Liver (tissue), 9 donors: Measurements from ENCODE around the gene ZNF550. TPM values are rescaled to one million over a fixed set of nuclear protein-coding genes. Genes with fewer than 3 reads are reported as not detected.
"Not testable (repeated sequence)": the region's sequence is repeated elsewhere in the genome, so short reads cannot be mapped to it uniquely, and the experiment has no call there.

ENCODE experiments used
- DNase-seq: peaks from one replicate; pipeline ENCODE4 v3.0.0-alpha.2; 2017; ENCODE audit warnings: low spot score
- H3K27ac ChIP-seq, 2 donors: one replicate each; pipeline ENCODE4 v1.7.0; 2013; ENCODE audit warnings: inconsistent platforms in 2 of 2, low read length in 2 of 2, control low read depth in 1 of 2, low read depth in 1 of 2, mild to moderate bottlenecking in 1 of 2
- H3K27me3 ChIP-seq, 4 donors: one replicate each; pipeline versions ENCODE4 v1.6.1 to v1.7.0; 2013; ENCODE audit warnings: low read length in 3 of 4, inconsistent platforms in 1 of 4, mild to moderate bottlenecking in 1 of 4, moderate library complexity in 1 of 4; ENCODE audit not compliant: control insufficient read depth in 4 of 4, insufficient read depth in 4 of 4
- H3K36me3 ChIP-seq, 4 donors: one replicate each; pipeline versions ENCODE4 v1.6.1 to v1.7.0; 2013; ENCODE audit warnings: low read length in 3 of 4, mild to moderate bottlenecking in 3 of 4, low read depth in 1 of 4, moderate library complexity in 1 of 4; ENCODE audit not compliant: control insufficient read depth in 4 of 4, insufficient read depth in 3 of 4
- H3K4me1 ChIP-seq, 4 donors: one replicate each; pipeline versions ENCODE4 v1.6.1 to v1.7.0; 2013; ENCODE audit warnings: low read length in 3 of 4, mild to moderate bottlenecking in 3 of 4, moderate library complexity in 1 of 4; ENCODE audit not compliant: control insufficient read depth in 4 of 4, insufficient read depth in 4 of 4
- H3K4me3 ChIP-seq, 3 donors: one replicate each; pipeline versions ENCODE4 v1.6.1 to v1.7.0; 2013; ENCODE audit warnings: low read length in 3 of 3, control low read depth in 1 of 3, low read depth in 1 of 3, mild to moderate bottlenecking in 1 of 3
- H3K9ac ChIP-seq, 2 donors: one replicate each; pipeline ENCODE4 v1.7.0; 2013; ENCODE audit warnings: low read length in 2 of 2, mild to moderate bottlenecking in 2 of 2, moderate library complexity in 2 of 2, control low read depth in 1 of 2, low read depth in 1 of 2
- H3K9me3 ChIP-seq, 4 donors: one replicate each; pipeline versions ENCODE4 v1.6.1 to v1.7.0; 2013; ENCODE audit warnings: low read length in 3 of 4; ENCODE audit not compliant: control insufficient read depth in 4 of 4
- EGR1 ChIP-seq, 2 donors: IDR thresholded peaks; 2 replicates each; pipeline ENCODE4 v1.6.1; 2016 to 2018; ENCODE audit warnings: antibody characterized with exemption in 2 of 2, low read depth in 2 of 2
- FOXA2 ChIP-seq: IDR thresholded peaks from 2 replicates; pipeline ENCODE4 v1.6.1; 2016; ENCODE audit warnings: antibody characterized with exemption
- GABPA ChIP-seq, 2 donors: IDR thresholded peaks in 1 of 2; conservative IDR thresholded peaks in 1 of 2; 2 replicates each; pipeline ENCODE4 v1.6.1; 2016; ENCODE audit warnings: antibody characterized with exemption in 2 of 2, mild to moderate bottlenecking in 1 of 2, moderate library complexity in 1 of 2
- HNF4A ChIP-seq, 2 donors: conservative IDR thresholded peaks; 2 replicates each; pipeline ENCODE4 v1.6.1; 2016; ENCODE audit warnings: antibody characterized with exemption in 2 of 2, mild to moderate bottlenecking in 2 of 2
- HNF4G ChIP-seq: IDR thresholded peaks from 2 replicates; pipeline ENCODE4 v1.6.1; 2016; ENCODE audit warnings: antibody characterized with exemption
- JUND ChIP-seq, 2 donors: IDR thresholded peaks; 2 replicates each; pipeline ENCODE4 v1.6.1; 2016; ENCODE audit warnings: antibody characterized with exemption in 2 of 2
- MAX ChIP-seq: IDR thresholded peaks from 2 replicates; pipeline ENCODE4 v1.6.1; 2016; ENCODE audit warnings: antibody characterized with exemption
- NR2F2 ChIP-seq: IDR thresholded peaks from 2 replicates; pipeline ENCODE4 v1.6.1; 2016; ENCODE audit warnings: antibody characterized with exemption
- RAD21 ChIP-seq, 2 donors: IDR thresholded peaks; 2 replicates each; pipeline ENCODE4 v1.6.1; 2016; ENCODE audit warnings: antibody characterized with exemption in 2 of 2, mild to moderate bottlenecking in 2 of 2
- RXRA ChIP-seq, 2 donors: IDR thresholded peaks; 2 replicates each; pipeline ENCODE4 v1.6.1; 2017 to 2018; ENCODE audit warnings: antibody characterized with exemption in 2 of 2, mild to moderate bottlenecking in 1 of 2
- SP1 ChIP-seq: IDR thresholded peaks from 2 replicates; pipeline ENCODE4 v1.6.1; 2018; ENCODE audit warnings: antibody characterized with exemption, mild to moderate bottlenecking
- TAF1 ChIP-seq: conservative IDR thresholded peaks from 2 replicates; pipeline ENCODE4 v1.6.1; 2016; ENCODE audit warnings: antibody characterized with exemption, mild to moderate bottlenecking
- YY1 ChIP-seq: IDR thresholded peaks from 2 replicates; pipeline ENCODE4 v1.6.1; 2016; ENCODE audit warnings: antibody characterized with exemption, mild to moderate bottlenecking
- ZBTB33 ChIP-seq: IDR thresholded peaks from 2 replicates; pipeline ENCODE4 v1.6.1; 2016; ENCODE audit warnings: antibody characterized with exemption
- WGBS: extraction: QIAGEN DNeasy Blood & Tissue Kit; methylation state at CpG from one replicate; pipeline ENCODE4 v1.1.7; 2013; 5-methylcytosine and 5-hydroxymethylcytosine counted together
- polyA plus RNA-seq, 2 donors: library from polyadenylated mRNA; stranded (reverse) in 1 of 2; unstranded in 1 of 2; fragments of 200-250 nt in 1 of 2; fragments of >200 nt in 1 of 2; fragmentation: Nextera tagmentation in 1 of 2; extraction: Ambion mirVana in 1 of 2; gene quantifications; one replicate each; pipeline versions ENCODE4 v1.2.1 to v1.2.3, GENCODE V29; 2013 to 2015
- total RNA-seq, 2 donors: library from RNA; depleted of rRNA; stranded (reverse); fragments of >200 nt; gene quantifications; one replicate each; pipeline ENCODE4 v1.2.3, GENCODE V29; 2014
- TF ChIP-seq, protein P1 (sequence below): fragments of 150-350 bp; IDR thresholded peaks from 2 replicates; pipeline ENCODE4 v1.5.1; 2017; ENCODE audit warnings: improper control_type of control experiment, low read depth, low read length; ENCODE audit not compliant: missing input control
- TF ChIP-seq, protein P2 (sequence below): IDR thresholded peaks from 2 replicates; pipeline ENCODE4 v1.6.1; 2016; ENCODE audit warnings: antibody characterized with exemption, mild to moderate bottlenecking
- TF ChIP-seq, protein P3 (sequence below): IDR thresholded peaks from 2 replicates; pipeline ENCODE4 v1.6.1; 2016; ENCODE audit warnings: antibody characterized with exemption
- donor health status: healthy.
- donor health status: healthy.
- donor health status: healthy.
- donor health status: healthy.
- donor health status: healthy.

Gene ZNF550
- total and polyA plus RNA-seq, 4 donors, result 0.96 to 4.8 (median 3.7) TPM

DNA sequence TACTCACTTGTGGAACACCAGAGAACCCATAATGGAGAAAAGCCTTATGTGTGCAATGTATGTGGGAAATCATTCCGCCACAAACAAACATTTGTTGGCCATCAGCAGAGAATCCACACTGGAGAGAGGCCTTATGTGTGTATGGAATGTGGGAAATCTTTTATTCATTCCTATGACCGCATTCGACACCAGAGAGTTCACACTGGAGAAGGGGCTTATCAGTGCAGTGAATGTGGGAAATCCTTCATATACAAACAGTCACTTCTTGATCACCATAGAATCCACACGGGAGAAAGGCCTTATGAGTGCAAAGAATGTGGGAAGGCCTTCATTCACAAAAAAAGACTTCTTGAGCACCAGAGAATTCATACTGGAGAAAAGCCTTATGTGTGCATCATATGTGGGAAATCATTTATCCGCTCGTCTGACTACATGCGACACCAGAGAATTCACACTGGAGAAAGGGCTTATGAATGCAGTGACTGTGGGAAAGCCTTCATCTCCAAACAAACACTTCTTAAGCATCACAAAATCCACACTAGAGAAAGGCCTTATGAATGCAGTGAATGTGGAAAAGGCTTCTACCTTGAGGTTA, 21.6 kb downstream of the ZNF550 start (continued):
- TF ChIP-seq, protein P1, sequence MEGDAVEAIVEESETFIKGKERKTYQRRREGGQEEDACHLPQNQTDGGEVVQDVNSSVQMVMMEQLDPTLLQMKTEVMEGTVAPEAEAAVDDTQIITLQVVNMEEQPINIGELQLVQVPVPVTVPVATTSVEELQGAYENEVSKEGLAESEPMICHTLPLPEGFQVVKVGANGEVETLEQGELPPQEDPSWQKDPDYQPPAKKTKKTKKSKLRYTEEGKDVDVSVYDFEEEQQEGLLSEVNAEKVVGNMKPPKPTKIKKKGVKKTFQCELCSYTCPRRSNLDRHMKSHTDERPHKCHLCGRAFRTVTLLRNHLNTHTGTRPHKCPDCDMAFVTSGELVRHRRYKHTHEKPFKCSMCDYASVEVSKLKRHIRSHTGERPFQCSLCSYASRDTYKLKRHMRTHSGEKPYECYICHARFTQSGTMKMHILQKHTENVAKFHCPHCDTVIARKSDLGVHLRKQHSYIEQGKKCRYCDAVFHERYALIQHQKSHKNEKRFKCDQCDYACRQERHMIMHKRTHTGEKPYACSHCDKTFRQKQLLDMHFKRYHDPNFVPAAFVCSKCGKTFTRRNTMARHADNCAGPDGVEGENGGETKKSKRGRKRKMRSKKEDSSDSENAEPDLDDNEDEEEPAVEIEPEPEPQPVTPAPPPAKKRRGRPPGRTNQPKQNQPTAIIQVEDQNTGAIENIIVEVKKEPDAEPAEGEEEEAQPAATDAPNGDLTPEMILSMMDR, result no peak

DNA sequence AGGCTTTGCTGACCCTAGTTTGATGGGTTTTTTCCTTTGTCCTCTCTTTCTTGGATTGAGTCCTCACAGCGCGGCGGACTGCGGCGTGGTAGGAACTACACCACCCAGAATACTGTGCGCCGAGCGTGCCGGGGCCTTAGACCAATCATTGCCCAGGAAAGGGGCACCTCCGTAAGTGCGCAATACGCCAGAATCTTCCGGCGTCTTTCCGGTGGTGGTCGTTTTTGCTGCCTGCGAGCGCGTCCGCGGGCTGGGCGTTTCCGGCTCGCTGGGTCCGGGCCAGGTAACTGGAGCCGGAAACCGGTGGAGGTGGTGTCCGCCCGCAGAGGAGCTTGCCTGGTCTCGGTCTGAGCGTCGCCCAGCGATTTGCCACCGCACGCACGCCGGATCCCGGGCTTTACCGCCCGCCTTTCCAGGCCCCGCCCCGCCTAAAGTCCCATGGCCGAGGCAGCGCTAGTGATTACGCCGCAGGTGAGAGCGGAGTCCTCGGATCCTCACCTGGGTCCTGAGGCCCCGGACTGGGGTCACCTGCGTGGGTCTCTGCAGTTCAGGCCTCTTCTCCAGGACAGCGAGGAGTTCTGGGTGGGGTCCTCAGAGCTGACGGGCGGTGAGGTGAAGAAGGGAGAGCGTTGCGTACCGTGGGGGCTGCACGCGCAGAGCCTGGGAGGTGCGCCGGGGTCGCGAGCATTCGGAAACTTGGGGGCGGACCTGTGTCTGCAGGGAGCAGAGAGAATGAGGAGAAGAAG, 32.4 kb downstream of the ZNF550 start, which contains the start of gene ZNF549:
Gene ZNF549 (plus strand): TSS at position 221 of the 746 bp plus-strand sequence. CDS start 218 bp downstream, at position 439.
- Histone ChIP-seq H3K27ac (peak within 1 kb of the TSS; percentile 28 to 68), H3K27me3 (peaks cover 0 to 3% (median 0%) of the 10 kb centered on the region in 4 donors), H3K36me3 (peaks cover 0 to 10% (median 2%) of the 10 kb centered on the region in 4 donors), H3K4me1 (peaks cover 2 to 8% (median 6%) of the 10 kb centered on the region in 4 donors), H3K9me3 (peaks cover 12 to 60% (median 26%) of the 10 kb centered on the region in 4 donors), H3K4me3 (peak within 1 kb of the TSS; percentile 50 to 83 (median 67)), H3K9ac (peak within 1 kb of the TSS in 1 of 2 donors; percentile 4)
- TF ChIP-seq HNF4G (no peak), RXRA (IDR thresholded peaks at IDR 0.05) (no peak), MAX (peak; percentile 67), YY1 (peak; percentile 64), TAF1 (no peak), SP1 (peak; percentile 40), ZBTB33 (peak; percentile 43), JUND (IDR thresholded peaks at IDR 0.05) (no peak), NR2F2 (no peak), GABPA (IDR thresholded peaks at IDR 0.05 in 1 of 2, conservative IDR thresholded peaks at IDR 0.05 in 1 of 2) (peak; percentile 91 to 97), HNF4A (conservative IDR thresholded peaks at IDR 0.05) (no peak), RAD21 (IDR thresholded peaks at IDR 0.05) (peak in 1 of 2 donors; percentile 40), EGR1 (IDR thresholded peaks at IDR 0.05; ENCODE audit: low read depth in 2 of 2) (peak in 1 of 2 donors; percentile 58), FOXA2 (no peak)
- TF ChIP-seq, protein P1, result no peak
- TF ChIP-seq, protein P2, sequence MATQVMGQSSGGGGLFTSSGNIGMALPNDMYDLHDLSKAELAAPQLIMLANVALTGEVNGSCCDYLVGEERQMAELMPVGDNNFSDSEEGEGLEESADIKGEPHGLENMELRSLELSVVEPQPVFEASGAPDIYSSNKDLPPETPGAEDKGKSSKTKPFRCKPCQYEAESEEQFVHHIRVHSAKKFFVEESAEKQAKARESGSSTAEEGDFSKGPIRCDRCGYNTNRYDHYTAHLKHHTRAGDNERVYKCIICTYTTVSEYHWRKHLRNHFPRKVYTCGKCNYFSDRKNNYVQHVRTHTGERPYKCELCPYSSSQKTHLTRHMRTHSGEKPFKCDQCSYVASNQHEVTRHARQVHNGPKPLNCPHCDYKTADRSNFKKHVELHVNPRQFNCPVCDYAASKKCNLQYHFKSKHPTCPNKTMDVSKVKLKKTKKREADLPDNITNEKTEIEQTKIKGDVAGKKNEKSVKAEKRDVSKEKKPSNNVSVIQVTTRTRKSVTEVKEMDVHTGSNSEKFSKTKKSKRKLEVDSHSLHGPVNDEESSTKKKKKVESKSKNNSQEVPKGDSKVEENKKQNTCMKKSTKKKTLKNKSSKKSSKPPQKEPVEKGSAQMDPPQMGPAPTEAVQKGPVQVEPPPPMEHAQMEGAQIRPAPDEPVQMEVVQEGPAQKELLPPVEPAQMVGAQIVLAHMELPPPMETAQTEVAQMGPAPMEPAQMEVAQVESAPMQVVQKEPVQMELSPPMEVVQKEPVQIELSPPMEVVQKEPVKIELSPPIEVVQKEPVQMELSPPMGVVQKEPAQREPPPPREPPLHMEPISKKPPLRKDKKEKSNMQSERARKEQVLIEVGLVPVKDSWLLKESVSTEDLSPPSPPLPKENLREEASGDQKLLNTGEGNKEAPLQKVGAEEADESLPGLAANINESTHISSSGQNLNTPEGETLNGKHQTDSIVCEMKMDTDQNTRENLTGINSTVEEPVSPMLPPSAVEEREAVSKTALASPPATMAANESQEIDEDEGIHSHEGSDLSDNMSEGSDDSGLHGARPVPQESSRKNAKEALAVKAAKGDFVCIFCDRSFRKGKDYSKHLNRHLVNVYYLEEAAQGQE, result no peak
- TF ChIP-seq, protein P3, sequence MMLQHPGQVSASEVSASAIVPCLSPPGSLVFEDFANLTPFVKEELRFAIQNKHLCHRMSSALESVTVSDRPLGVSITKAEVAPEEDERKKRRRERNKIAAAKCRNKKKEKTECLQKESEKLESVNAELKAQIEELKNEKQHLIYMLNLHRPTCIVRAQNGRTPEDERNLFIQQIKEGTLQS, result no peak
- peak; percentile 85 for DNase-seq
- WGBS, result 2% methylated on average over 64 of the region's 64 CpGs

DNA sequence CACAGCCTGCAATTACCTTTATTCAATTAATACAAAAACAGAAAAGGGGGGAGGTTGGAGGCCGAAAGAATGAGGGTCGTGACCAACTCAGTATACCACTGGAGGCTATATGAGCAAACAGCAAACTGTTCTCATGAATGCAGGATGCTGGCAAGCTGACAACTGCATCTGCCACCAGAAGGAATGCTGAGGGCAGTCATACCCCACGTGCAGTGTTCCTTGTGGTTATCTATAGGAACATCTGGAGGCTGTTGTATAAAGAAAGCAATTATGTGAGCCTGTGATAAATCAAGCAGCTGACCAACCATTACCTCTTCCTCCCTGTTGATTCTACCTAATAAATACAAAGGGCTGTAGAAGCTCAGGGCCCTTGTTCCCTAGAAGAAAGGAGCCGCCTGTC, 41.6 kb downstream of the ZNF550 start:
- 94% methylated on average over 4 of the region's 4 CpGs for WGBS
- not testable (repeated sequence) for DNase-seq, H3K27ac ChIP-seq, H3K27me3 ChIP-seq, H3K9ac ChIP-seq, H3K4me1 ChIP-seq
- Histone ChIP-seq H3K4me3 (peak overlapping the region in 1 of 3 donors; percentile 26), H3K36me3 (peaks cover 7 to 21% (median 14%) of the 10 kb centered on the region in 4 donors), H3K9me3 (peaks cover 20 to 57% (median 38%) of the 10 kb centered on the region in 4 donors)
